ENCODE data around the gene CEP112. TPM values are rescaled to one million over a fixed set of nuclear protein-coding genes. Genes with fewer than 3 reads are reported as not detected.

The CEP112 gene
- total and polyA plus RNA-seq, 2 of the 13 experiments (the other 11 are each of a cell fraction or from before 2014, with no cell fraction given) = 1.2 to 3.4 TPM

- TF ChIP-seq, protein P1, sequence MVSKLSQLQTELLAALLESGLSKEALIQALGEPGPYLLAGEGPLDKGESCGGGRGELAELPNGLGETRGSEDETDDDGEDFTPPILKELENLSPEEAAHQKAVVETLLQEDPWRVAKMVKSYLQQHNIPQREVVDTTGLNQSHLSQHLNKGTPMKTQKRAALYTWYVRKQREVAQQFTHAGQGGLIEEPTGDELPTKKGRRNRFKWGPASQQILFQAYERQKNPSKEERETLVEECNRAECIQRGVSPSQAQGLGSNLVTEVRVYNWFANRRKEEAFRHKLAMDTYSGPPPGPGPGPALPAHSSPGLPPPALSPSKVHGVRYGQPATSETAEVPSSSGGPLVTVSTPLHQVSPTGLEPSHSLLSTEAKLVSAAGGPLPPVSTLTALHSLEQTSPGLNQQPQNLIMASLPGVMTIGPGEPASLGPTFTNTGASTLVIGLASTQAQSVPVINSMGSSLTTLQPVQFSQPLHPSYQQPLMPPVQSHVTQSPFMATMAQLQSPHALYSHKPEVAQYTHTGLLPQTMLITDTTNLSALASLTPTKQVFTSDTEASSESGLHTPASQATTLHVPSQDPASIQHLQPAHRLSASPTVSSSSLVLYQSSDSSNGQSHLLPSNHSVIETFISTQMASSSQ (IDR thresholded peaks at IDR 0.05; ENCODE audit: low read depth) = peak; percentile 69; the same call in 1 of the 2 replicates
- TF ChIP-seq, protein P1 (CRISPR knock-in tag; IDR thresholded peaks at IDR 0.05; ENCODE audit: borderline replicate concordance) = peak; percentile 95
- TF ChIP-seq MTA1 (CRISPR knock-in tag; IDR thresholded peaks at IDR 0.05; ENCODE audit: borderline replicate concordance) (peak; percentile 82), KLF16 (CRISPR knock-in tag; IDR thresholded peaks at IDR 0.05) (peak in 1 of 2 experiments; percentile 82; a peak in 1 of 4 replicates), ZNF746 (CRISPR knock-in tag; IDR thresholded peaks at IDR 0.05) (peak; percentile 47; the same call in 1 of the 2 replicates), RARA (CRISPR knock-in tag; IDR thresholded peaks at IDR 0.05) (peak; percentile 100), PAX8 (CRISPR knock-in tag; IDR thresholded peaks at IDR 0.05; ENCODE audit: borderline replicate concordance) (0 out of 2 replicates have a peak, but pooled peaks have one; percentile 74), GATAD2A (CRISPR knock-in tag; IDR thresholded peaks at IDR 0.05) (peak; percentile 97), ZSCAN30 (CRISPR knock-in tag; IDR thresholded peaks at IDR 0.05) (no peak), NFYC (CRISPR knock-in tag; IDR thresholded peaks at IDR 0.05) (peak; percentile 24; the same call in 1 of the 2 replicates), DPF2 (CRISPR knock-in tag; IDR thresholded peaks at IDR 0.05; ENCODE audit: borderline replicate concordance, low read depth) (peak; percentile 91), ZBTB42 (CRISPR knock-in tag; IDR thresholded peaks at IDR 0.05) (no peak), KDM2A (CRISPR knock-in tag; IDR thresholded peaks at IDR 0.05; ENCODE audit: borderline replicate concordance, low read depth) (peak; percentile 54; the same call in 1 of the 2 replicates), ZNF772 (CRISPR knock-in tag; IDR thresholded peaks at IDR 0.05) (peak; percentile 71; the same call in 1 of the 2 replicates), RFX1 (IDR thresholded peaks at IDR 0.05) (no peak), NFYB (CRISPR knock-in tag; IDR thresholded peaks at IDR 0.05) (peak; percentile 11; the same call in 1 of the 2 replicates), TAF1 (CRISPR knock-in tag; IDR thresholded peaks at IDR 0.05) (no peak), ZNF563 (CRISPR knock-in tag; IDR thresholded peaks at IDR 0.05) (no peak), SAP130 (CRISPR knock-in tag; IDR thresholded peaks at IDR 0.05; ENCODE audit: low read depth) (peak; percentile 89)
- TF ChIP-seq, protein P2, sequence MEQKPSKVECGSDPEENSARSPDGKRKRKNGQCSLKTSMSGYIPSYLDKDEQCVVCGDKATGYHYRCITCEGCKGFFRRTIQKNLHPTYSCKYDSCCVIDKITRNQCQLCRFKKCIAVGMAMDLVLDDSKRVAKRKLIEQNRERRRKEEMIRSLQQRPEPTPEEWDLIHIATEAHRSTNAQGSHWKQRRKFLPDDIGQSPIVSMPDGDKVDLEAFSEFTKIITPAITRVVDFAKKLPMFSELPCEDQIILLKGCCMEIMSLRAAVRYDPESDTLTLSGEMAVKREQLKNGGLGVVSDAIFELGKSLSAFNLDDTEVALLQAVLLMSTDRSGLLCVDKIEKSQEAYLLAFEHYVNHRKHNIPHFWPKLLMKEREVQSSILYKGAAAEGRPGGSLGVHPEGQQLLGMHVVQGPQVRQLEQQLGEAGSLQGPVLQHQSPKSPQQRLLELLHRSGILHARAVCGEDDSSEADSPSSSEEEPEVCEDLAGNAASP (CRISPR knock-in tag; IDR thresholded peaks at IDR 0.05; ENCODE audit: borderline replicate concordance) = peak; percentile 99
- TF ChIP-seq, protein P3, sequence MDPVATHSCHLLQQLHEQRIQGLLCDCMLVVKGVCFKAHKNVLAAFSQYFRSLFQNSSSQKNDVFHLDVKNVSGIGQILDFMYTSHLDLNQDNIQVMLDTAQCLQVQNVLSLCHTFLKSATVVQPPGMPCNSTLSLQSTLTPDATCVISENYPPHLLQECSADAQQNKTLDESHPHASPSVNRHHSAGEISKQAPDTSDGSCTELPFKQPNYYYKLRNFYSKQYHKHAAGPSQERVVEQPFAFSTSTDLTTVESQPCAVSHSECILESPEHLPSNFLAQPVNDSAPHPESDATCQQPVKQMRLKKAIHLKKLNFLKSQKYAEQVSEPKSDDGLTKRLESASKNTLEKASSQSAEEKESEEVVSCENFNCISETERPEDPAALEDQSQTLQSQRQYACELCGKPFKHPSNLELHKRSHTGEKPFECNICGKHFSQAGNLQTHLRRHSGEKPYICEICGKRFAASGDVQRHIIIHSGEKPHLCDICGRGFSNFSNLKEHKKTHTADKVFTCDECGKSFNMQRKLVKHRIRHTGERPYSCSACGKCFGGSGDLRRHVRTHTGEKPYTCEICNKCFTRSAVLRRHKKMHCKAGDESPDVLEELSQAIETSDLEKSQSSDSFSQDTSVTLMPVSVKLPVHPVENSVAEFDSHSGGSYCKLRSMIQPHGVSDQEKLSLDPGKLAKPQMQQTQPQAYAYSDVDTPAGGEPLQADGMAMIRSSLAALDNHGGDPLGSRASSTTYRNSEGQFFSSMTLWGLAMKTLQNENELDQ (CRISPR knock-in tag; IDR thresholded peaks at IDR 0.05; ENCODE audit: borderline replicate concordance) = no peak
- TF ChIP-seq, protein P4, sequence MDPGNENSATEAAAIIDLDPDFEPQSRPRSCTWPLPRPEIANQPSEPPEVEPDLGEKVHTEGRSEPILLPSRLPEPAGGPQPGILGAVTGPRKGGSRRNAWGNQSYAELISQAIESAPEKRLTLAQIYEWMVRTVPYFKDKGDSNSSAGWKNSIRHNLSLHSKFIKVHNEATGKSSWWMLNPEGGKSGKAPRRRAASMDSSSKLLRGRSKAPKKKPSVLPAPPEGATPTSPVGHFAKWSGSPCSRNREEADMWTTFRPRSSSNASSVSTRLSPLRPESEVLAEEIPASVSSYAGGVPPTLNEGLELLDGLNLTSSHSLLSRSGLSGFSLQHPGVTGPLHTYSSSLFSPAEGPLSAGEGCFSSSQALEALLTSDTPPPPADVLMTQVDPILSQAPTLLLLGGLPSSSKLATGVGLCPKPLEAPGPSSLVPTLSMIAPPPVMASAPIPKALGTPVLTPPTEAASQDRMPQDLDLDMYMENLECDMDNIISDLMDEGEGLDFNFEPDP (CRISPR knock-in tag; conservative IDR thresholded peaks at IDR 0.05) = no peak
Observed at GRCh38 chr17:65690626-65691310, 501.2 kb downstream of the CEP112 start (continued).

Data from HepG2 (cell line).